Measurements from ENCODE around the gene ROR1.

DNA sequence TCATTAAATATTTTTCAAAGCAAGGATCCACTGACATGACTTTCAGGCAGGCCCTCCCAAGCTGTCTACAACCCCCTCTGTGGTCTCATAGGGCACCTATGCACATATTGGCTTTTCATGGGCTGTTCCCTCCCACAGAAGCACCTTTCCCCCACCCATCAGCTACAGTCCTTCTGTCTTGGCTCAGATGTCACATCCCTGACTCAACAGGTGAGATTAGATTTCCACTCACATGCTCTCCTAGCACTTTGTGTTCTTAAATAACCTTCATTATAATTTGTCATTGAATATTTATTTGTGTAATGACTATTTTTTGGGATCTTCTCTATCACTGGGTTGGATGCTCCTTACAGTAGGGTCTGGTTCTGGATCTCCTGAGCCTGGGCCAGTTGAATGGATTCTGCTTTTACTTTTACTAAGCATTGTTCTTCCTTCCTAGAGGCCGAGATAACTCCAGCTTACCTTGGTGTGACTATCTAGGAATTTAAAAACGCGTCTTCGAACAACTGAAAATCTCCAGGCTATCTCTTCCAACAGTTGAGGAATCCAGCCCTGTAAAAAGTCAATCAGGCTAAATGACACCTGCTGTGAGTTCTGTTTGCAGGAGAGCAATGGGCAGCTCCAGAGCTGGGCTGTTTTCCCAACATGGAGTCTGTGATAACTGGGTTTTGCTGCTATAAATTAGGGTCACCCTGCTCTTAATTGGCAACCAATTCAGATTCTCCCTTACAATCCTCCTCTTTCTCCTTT, 16.2 kb downstream of the ROR1 start:
- TF ChIP-seq, protein P1, sequence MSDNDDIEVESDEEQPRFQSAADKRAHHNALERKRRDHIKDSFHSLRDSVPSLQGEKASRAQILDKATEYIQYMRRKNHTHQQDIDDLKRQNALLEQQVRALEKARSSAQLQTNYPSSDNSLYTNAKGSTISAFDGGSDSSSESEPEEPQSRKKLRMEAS (IDR thresholded peaks at IDR 0.05; ENCODE audit: insufficient read depth, insufficient read length): no peak
- no peak for TF ChIP-seq POLR2A (IDR thresholded peaks at IDR 0.05; ENCODE audit: low read depth, low read length)
- no peak for TF ChIP-seq EZH2 (IDR thresholded peaks at IDR 0.05; ENCODE audit: borderline replicate concordance, low read depth, low read length, severe bottlenecking)
- TF ChIP-seq, protein P2, sequence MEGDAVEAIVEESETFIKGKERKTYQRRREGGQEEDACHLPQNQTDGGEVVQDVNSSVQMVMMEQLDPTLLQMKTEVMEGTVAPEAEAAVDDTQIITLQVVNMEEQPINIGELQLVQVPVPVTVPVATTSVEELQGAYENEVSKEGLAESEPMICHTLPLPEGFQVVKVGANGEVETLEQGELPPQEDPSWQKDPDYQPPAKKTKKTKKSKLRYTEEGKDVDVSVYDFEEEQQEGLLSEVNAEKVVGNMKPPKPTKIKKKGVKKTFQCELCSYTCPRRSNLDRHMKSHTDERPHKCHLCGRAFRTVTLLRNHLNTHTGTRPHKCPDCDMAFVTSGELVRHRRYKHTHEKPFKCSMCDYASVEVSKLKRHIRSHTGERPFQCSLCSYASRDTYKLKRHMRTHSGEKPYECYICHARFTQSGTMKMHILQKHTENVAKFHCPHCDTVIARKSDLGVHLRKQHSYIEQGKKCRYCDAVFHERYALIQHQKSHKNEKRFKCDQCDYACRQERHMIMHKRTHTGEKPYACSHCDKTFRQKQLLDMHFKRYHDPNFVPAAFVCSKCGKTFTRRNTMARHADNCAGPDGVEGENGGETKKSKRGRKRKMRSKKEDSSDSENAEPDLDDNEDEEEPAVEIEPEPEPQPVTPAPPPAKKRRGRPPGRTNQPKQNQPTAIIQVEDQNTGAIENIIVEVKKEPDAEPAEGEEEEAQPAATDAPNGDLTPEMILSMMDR (IDR thresholded peaks at IDR 0.05; ENCODE audit: extremely low read depth in 1 of 2, insufficient read depth in 1 of 2, low read depth in 1 of 2, low read length in 2 of 2): no peak

All from endothelial cell of umbilical vein (primary cell).